Measurements from ENCODE around the gene C4orf50.

DNA sequence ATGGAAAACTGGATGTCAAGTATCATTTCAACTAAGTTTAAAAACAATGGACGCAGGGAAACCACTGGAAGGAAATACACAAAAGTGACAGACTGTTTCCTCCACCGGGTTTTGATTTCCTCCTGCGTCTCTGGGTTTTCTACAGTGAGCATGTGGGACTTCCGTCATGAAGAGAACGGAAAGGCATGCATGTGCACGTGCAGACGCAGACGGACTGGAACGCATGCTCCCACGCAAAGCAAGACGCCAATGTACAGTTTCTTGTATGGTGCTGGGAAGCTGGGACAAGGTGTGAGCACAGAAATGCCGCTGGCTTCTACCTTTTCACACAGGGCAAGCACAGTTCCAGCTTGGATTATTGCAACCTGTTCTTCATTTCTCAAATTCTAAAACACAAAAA lies 30.3 kb upstream of the C4orf50 start:
- TF ChIP-seq, protein P1, sequence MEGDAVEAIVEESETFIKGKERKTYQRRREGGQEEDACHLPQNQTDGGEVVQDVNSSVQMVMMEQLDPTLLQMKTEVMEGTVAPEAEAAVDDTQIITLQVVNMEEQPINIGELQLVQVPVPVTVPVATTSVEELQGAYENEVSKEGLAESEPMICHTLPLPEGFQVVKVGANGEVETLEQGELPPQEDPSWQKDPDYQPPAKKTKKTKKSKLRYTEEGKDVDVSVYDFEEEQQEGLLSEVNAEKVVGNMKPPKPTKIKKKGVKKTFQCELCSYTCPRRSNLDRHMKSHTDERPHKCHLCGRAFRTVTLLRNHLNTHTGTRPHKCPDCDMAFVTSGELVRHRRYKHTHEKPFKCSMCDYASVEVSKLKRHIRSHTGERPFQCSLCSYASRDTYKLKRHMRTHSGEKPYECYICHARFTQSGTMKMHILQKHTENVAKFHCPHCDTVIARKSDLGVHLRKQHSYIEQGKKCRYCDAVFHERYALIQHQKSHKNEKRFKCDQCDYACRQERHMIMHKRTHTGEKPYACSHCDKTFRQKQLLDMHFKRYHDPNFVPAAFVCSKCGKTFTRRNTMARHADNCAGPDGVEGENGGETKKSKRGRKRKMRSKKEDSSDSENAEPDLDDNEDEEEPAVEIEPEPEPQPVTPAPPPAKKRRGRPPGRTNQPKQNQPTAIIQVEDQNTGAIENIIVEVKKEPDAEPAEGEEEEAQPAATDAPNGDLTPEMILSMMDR (IDR thresholded peaks at IDR 0.05): no peak
- no peak for TF ChIP-seq POLR2A (IDR thresholded peaks at IDR 0.05)
- no peak for TF ChIP-seq POLR2AphosphoS5 (IDR thresholded peaks at IDR 0.05; ENCODE audit: insufficient read depth in 1 of 2, low read depth in 1 of 2)

Data from vagina (tissue), 2 donors.